Mesendoderm (in vitro differentiated cells): ENCODE measurements around the gene NAXD.

Source experiments
- DNase-seq: peaks from one replicate; pipeline ENCODE4 v3.0.0; 2013
- H2AK5ac ChIP-seq: 2 replicates; pipeline ENCODE4 v1.6.1; 2013; ENCODE audit warnings: low read length, inconsistent platforms
- H2BK120ac ChIP-seq: 2 replicates; pipeline ENCODE4 v1.6.1; 2013; ENCODE audit warnings: low read depth, mild to moderate bottlenecking, low read length, moderate library complexity, mixed read lengths
- H2BK15ac ChIP-seq: replicated peaks from 2 replicates; pipeline ENCODE4 v1.6.1; 2013; ENCODE audit warnings: low read depth, mild to moderate bottlenecking, moderate library complexity
- H2BK5ac ChIP-seq: 2 replicates; pipeline ENCODE4 v1.6.1; 2013; ENCODE audit warnings: low read length, inconsistent platforms
- H3K18ac ChIP-seq: 2 replicates; pipeline ENCODE4 v1.6.1; 2013; ENCODE audit warnings: mild to moderate bottlenecking, low read length, mixed read lengths
- H3K23ac ChIP-seq: one replicate; pipeline ENCODE4 v1.6.1; 2013; ENCODE audit warnings: low read length
- H3K27ac ChIP-seq: 2 replicates; pipeline ENCODE4 v1.5.1; 2013; ENCODE audit warnings: low read depth, mild to moderate bottlenecking, inconsistent platforms, low read length, moderate library complexity
- H3K27me3 ChIP-seq: 2 replicates; pipeline ENCODE4 v1.6.1; 2013; ENCODE audit warnings: low read length, control low read depth, mild to moderate bottlenecking, inconsistent platforms; ENCODE audit not compliant: insufficient read depth, poor library complexity
- H3K36me3 ChIP-seq: 2 replicates; pipeline ENCODE4 v1.6.1; 2013; ENCODE audit warnings: low read length, inconsistent platforms; ENCODE audit not compliant: control insufficient read depth, insufficient read depth
- H3K4ac ChIP-seq: one replicate; pipeline ENCODE4 v1.6.1; 2013; ENCODE audit warnings: low read depth, mild to moderate bottlenecking, low read length, moderate library complexity
- H3K4me1 ChIP-seq: 2 replicates; pipeline ENCODE4 v1.6.1; 2013; ENCODE audit warnings: low read depth, low read length, inconsistent platforms; ENCODE audit not compliant: control insufficient read depth
- H3K4me2 ChIP-seq: 2 replicates; pipeline ENCODE4 v1.6.1; 2013; ENCODE audit warnings: low read length
- H3K4me3 ChIP-seq: 2 replicates; pipeline ENCODE4 v1.5.1; 2013; ENCODE audit warnings: mild to moderate bottlenecking, low read length
- H3K56ac ChIP-seq: one replicate; pipeline ENCODE4 v1.6.1; 2013; ENCODE audit warnings: low read length
- H3K79me1 ChIP-seq: 2 replicates; pipeline ENCODE4 v1.6.1; 2013; ENCODE audit warnings: low read length, inconsistent platforms
- H3K79me2 ChIP-seq: 2 replicates; pipeline ENCODE4 v1.6.1; 2013; ENCODE audit warnings: mild to moderate bottlenecking, low read length; ENCODE audit not compliant: control insufficient read depth, insufficient read depth
- H3K9ac ChIP-seq: 2 replicates; pipeline ENCODE4 v1.6.1; 2013; ENCODE audit warnings: low read length, inconsistent platforms
- H4K5ac ChIP-seq: one replicate; pipeline ENCODE4 v1.6.1; 2013; ENCODE audit warnings: low read length
- H4K8ac ChIP-seq: one replicate; pipeline ENCODE4 v1.6.1; 2013; ENCODE audit warnings: low read depth, mild to moderate bottlenecking, control low read depth, low read length, moderate library complexity
- WGBS: extraction: QIAGEN DNeasy Blood & Tissue Kit; methylation state at CpG from one replicate; pipeline ENCODE4 v1.1.7; 2013; ENCODE audit warnings: low lambda C conversion rate, missing lambda C conversion rate; ENCODE audit not compliant: insufficient coverage; ENCODE audit errors: extremely low coverage; 5-methylcytosine and 5-hydroxymethylcytosine counted together

Gene NAXD

DNA sequence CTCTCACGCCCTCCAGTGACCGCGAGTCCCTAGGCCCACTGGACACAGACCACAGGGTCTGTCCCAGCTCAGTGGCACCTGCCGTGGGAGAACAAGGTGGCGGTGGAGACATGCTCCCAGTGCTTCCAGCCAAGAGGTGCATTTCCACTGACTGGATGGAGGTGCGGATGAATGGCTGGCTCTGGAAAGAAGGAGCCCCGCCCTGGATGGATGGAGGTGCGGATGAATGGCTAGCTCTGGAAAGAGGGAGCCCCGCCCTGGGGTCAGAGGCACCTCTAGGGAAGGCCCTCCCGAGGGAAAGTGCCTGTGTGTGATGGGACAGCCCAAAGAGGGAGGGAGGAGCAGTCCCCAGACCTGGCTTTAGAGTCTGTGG is 32.0 kb downstream of the NAXD start:
- H3K18ac ChIP-seq: no peak overlapping the region
- H3K27me3 ChIP-seq: no peaks in the 10 kb centered on the region
- no peak overlapping the region for H3K4me3 ChIP-seq
- H3K79me2 ChIP-seq: no peaks in the 10 kb centered on the region
- DNase-seq: no peak
- H4K8ac ChIP-seq: no peak overlapping the region
- no peak overlapping the region for H3K4ac ChIP-seq
- no peak overlapping the region for H2BK120ac ChIP-seq
- H2BK15ac ChIP-seq: no peak overlapping the region
- no peak overlapping the region for H4K5ac ChIP-seq
- H3K23ac ChIP-seq: no peak overlapping the region
- peaks cover 1% of the 10 kb centered on the region for H3K36me3 ChIP-seq
- H3K4me2 ChIP-seq: no peak overlapping the region
- H3K9ac ChIP-seq: no peak overlapping the region
- H2BK5ac ChIP-seq: no peak overlapping the region
- H3K4me1 ChIP-seq: no peaks in the 10 kb centered on the region
- no peak overlapping the region for H2AK5ac ChIP-seq
- H3K27ac ChIP-seq: no peak overlapping the region
- WGBS: no CpG with 5 or more reads among the region's 10 CpGs
- H3K56ac ChIP-seq: no peak overlapping the region
- H3K79me1 ChIP-seq: no peaks in the 10 kb centered on the region

DNA sequence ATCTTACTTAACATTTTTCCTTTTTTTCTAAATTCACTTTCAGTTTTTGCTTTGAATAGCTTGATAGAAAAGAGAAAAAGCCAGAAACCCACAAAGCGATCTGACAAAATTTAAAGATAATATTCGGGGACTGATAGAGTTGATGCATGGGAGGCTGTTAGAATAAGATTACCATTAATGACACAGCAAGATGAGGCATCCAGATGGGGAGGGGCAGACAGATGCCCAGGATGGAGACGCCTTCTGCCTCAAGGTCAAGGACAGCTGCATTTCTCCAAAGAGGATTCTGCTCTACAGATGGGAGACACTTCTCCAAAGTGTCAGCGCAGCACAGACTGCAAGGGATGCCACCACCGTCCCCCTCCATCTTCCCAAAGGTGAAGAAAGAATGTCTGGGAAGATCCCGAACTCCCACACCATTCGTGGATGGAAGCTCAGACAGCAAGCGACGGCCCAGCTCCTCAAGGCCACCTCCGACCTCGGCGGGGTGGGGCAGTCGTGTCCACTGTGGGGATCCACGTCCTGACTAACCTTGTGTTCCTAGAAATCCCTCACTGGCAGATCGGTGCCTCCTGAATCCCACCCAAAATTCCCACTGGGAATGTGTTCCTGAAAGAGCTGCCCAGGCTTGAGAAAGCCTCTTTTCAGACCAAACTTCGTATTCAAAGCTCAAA is 32.9 kb downstream of the NAXD start:
- Histone ChIP-seq H3K4ac (no peak overlapping the region), H2BK5ac (no peak overlapping the region), H3K4me1 (no peaks in the 10 kb centered on the region), H3K56ac (no peak overlapping the region), H3K27ac (no peak overlapping the region), H3K36me3 (peaks cover 1% of the 10 kb centered on the region), H3K79me2 (no peaks in the 10 kb centered on the region), H3K9ac (no peak overlapping the region), H2BK120ac (no peak overlapping the region), H3K79me1 (no peaks in the 10 kb centered on the region), H3K27me3 (no peaks in the 10 kb centered on the region), H3K4me2 (no peak overlapping the region), H4K8ac (no peak overlapping the region), H4K5ac (no peak overlapping the region), H2BK15ac (no peak overlapping the region), H3K18ac (no peak overlapping the region), H2AK5ac (no peak overlapping the region), H3K23ac (no peak overlapping the region), H3K4me3 (no peak overlapping the region)
- no peak for DNase-seq
- no CpG with 5 or more reads among the region's 16 CpGs for WGBS

DNA sequence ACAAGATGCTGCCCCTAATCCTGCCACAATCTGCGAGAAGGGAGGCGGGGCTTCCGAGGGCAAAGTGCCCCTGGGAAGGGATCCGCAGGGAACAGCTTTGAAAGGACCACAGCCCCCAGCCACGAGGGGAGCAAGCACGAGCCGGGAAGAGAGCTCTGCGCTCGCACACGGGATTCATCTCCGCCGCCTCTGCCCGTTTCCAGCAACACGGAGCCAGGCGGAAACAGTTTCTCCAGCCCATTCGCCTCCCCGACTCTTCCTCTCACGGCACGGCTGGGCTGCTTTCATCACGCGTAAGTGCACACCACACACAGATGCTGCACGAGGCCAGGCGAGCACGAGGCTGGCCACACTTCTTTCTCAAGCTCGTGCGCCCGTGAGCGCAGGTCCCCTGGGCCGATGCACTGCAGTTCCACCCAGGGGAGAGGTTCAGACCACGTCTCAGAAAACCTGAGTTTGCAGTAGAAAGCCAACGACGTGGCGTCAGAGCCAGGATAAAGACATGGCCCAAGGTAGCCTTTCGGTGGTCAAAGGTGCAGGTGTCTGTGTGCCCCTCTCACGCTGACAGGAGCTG is 33.6 kb downstream of the NAXD start:
- Histone ChIP-seq H2BK120ac (no peak overlapping the region), H4K8ac (no peak overlapping the region), H2BK15ac (no peak overlapping the region), H3K79me1 (no peaks in the 10 kb centered on the region), H3K9ac (no peak overlapping the region), H3K4me3 (no peak overlapping the region), H3K4me2 (no peak overlapping the region), H3K27me3 (no peaks in the 10 kb centered on the region), H4K5ac (no peak overlapping the region), H2AK5ac (no peak overlapping the region), H3K79me2 (no peaks in the 10 kb centered on the region), H3K27ac (no peak overlapping the region), H3K4ac (no peak overlapping the region), H3K56ac (no peak overlapping the region), H3K23ac (no peak overlapping the region), H3K36me3 (peaks cover under 1% of the 10 kb centered on the region), H2BK5ac (no peak overlapping the region), H3K4me1 (no peaks in the 10 kb centered on the region), H3K18ac (no peak overlapping the region)
- WGBS: no CpG with 5 or more reads among the region's 35 CpGs
- DNase-seq: no peak

DNA sequence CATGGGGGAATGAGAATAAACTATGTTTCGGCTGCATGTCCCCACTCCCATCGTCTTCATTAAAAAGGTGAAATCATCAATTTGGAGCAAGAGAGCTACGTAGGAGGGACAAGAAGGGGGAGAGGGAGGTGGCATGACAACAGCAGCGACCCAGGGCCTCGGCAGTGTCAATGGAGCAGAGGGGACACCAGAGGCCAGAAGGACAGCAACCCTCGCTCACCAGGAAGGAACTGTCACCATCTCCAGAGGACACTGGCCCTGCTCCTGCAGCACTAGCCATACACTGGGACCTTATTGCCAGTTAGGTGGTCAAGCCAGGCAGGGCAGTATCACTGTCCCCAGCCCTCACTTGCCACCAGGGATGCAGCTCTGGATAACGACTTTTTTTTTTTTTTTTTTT is 34.2 kb downstream of the NAXD start:
- Histone ChIP-seq H3K4me3 (no peak overlapping the region), H4K5ac (no peak overlapping the region), H3K4ac (no peak overlapping the region), H3K27me3 (no peaks in the 10 kb centered on the region), H3K79me2 (no peaks in the 10 kb centered on the region), H3K4me2 (no peak overlapping the region), H3K23ac (no peak overlapping the region), H3K18ac (no peak overlapping the region), H3K4me1 (no peaks in the 10 kb centered on the region), H3K27ac (no peak overlapping the region), H3K36me3 (no peaks in the 10 kb centered on the region), H2BK15ac (no peak overlapping the region), H2AK5ac (no peak overlapping the region), H4K8ac (no peak overlapping the region), H2BK120ac (no peak overlapping the region), H2BK5ac (no peak overlapping the region), H3K9ac (no peak overlapping the region), H3K79me1 (no peaks in the 10 kb centered on the region), H3K56ac (no peak overlapping the region)
- WGBS: no CpG with 5 or more reads among the region's 7 CpGs
- no peak for DNase-seq

DNA sequence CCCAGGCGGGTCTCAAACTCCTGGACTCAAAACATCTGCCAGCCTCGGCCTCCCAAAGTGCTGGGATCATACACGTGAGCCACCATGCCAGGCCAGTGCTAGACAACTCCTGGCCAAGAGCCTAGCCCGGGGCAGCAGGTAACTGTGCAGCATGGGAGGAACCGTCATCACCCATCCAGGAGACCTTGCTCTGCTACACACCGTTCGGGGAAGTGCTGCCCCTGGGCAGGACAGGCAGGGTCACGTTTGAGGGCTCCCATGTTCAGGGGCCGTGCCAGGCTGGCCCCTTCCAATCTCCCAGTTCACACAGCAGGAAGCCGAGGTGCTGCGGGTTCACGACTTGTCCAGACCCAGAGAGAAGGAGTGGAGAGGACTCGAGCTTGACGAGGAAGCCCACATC is 35.1 kb downstream of the NAXD start:
- Histone ChIP-seq H4K8ac (no peak overlapping the region), H3K27ac (no peak overlapping the region), H3K79me2 (no peaks in the 10 kb centered on the region), H2BK5ac (no peak overlapping the region), H3K4me1 (no peaks in the 10 kb centered on the region), H2BK15ac (no peak overlapping the region), H3K27me3 (no peaks in the 10 kb centered on the region), H3K4me2 (no peak overlapping the region), H4K5ac (no peak overlapping the region), H3K4me3 (no peak overlapping the region), H2BK120ac (no peak overlapping the region), H3K23ac (no peak overlapping the region), H3K56ac (no peak overlapping the region), H3K18ac (no peak overlapping the region), H2AK5ac (no peak overlapping the region), H3K79me1 (no peaks in the 10 kb centered on the region), H3K9ac (no peak overlapping the region), H3K36me3 (no peaks in the 10 kb centered on the region), H3K4ac (no peak overlapping the region)
- WGBS: no CpG with 5 or more reads among the region's 14 CpGs
- DNase-seq: no peak

DNA sequence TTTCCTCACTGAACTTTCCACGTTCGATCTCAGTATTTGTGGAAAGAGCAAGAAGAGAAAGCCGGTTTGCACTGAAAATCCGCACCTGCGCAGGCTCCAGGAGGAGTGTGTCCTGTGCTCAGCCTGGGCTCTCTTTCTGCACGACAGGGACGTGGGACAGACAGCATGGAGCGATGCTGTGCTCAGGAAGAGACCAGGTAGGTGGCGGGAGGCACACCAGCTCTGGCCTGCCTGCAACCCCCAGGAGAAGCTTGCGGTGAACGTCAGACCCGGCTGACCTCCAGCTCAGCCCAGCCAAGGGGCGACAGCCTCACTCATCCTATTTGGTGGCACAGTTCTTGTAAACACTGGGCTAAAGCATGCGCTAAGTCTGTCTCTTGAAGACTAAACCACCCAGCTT is 35.9 kb downstream of the NAXD start:
- no peak overlapping the region for H4K8ac ChIP-seq
- no peaks in the 10 kb centered on the region for H3K79me1 ChIP-seq
- H3K27me3 ChIP-seq: no peaks in the 10 kb centered on the region
- no peaks in the 10 kb centered on the region for H3K79me2 ChIP-seq
- H3K18ac ChIP-seq: no peak overlapping the region
- no peak overlapping the region for H3K4ac ChIP-seq
- no peak overlapping the region for H3K56ac ChIP-seq
- no CpG with 5 or more reads among the region's 14 CpGs for WGBS
- H3K9ac ChIP-seq: no peak overlapping the region
- no peak for DNase-seq
- no peak overlapping the region for H4K5ac ChIP-seq
- H3K4me2 ChIP-seq: no peak overlapping the region
- no peak overlapping the region for H3K23ac ChIP-seq
- no peak overlapping the region for H3K4me3 ChIP-seq
- no peaks in the 10 kb centered on the region for H3K4me1 ChIP-seq
- no peak overlapping the region for H3K27ac ChIP-seq
- H2AK5ac ChIP-seq: no peak overlapping the region
- H2BK15ac ChIP-seq: no peak overlapping the region
- H3K36me3 ChIP-seq: no peaks in the 10 kb centered on the region
- no peak overlapping the region for H2BK5ac ChIP-seq
- H2BK120ac ChIP-seq: no peak overlapping the region
